Measurements from ENCODE around the gene ROBO3. TPM values are rescaled to one million over a fixed set of nuclear protein-coding genes. Genes with fewer than 3 reads are reported as not detected.

The ROBO3 gene
- total RNA-seq, 1 experiment from 2014 or later = 30.7 TPM

DNA sequence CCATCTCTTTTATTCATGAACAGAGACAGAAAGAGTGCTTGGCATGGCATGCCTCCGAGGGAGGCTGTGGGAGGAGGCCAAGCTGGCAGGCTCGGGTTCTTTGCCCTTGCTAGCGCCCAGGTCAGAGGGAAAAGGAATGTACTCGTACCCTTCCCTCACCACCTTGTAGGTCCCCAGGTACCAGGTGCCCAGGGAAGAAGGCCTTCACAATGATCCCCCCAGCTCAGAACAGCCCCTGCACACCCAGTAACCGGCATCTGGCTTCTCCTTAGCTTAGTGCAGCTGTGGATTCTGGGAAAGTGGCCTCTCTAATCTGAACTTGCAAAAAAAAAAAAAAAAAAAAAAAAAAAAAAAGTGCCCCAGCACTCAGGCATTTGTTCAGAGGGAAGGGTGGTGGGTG lies 55.1 kb downstream of the ROBO3 start (continued):
- TF ChIP-seq, protein P1, sequence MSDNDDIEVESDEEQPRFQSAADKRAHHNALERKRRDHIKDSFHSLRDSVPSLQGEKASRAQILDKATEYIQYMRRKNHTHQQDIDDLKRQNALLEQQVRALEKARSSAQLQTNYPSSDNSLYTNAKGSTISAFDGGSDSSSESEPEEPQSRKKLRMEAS (IDR thresholded peaks at IDR 0.05) = no peak
- TF ChIP-seq ZFX (IDR thresholded peaks at IDR 0.05) (no peak), EGR1 (IDR thresholded peaks at IDR 0.05; ENCODE audit: low read depth) (no peak)

GRCh38 chr11:124920870-124921609 lies 55.8 kb downstream of the ROBO3 start:
- no peaks in the 10 kb centered on the region for H3K9me2 ChIP-seq (ENCODE audit: insufficient read depth)
- ChIA-PET POLR2A (interaction anchor here (0.6 kb wide), 1 partner anchor 33 kb away, joined by 3 read pairs; the partner anchor contains the start of gene CCDC15), CTCF (no interaction called here), RAD21 (ENCODE audit: low non-redundant PET in 1 of 2, low total read pairs in 2 of 2, uncharacterized antibody in 2 of 2, unreplicated experiment in 2 of 2) (no interaction called here)
- H3K27ac ChIP-seq (ENCODE audit: low read depth, low read length) = no peak overlapping the region
- no peaks in the 10 kb centered on the region for H3K36me3 ChIP-seq (ENCODE audit: control insufficient read depth in 1 of 2, insufficient read depth in 2 of 2, low read length in 2 of 2)
- H3K4me3 ChIP-seq (replicated peaks in 1 of 2; ENCODE audit: low read depth in 1 of 2, low read length in 2 of 2) = no peak overlapping the region
- no peak for TF ChIP-seq POLR2A (IDR thresholded peaks at IDR 0.05; ENCODE audit: borderline replicate concordance, extremely low read depth, insufficient read depth, insufficient read length)
- TF ChIP-seq RAD21 (IDR thresholded peaks at IDR 0.05; ENCODE audit: low read depth) = no peak
- no peak for TF ChIP-seq EZH2 (IDR thresholded peaks at IDR 0.05)
- TF ChIP-seq CEBPB (IDR thresholded peaks at IDR 0.05; ENCODE audit: low read depth) = no peak
- TF ChIP-seq EGR1 (IDR thresholded peaks at IDR 0.05; ENCODE audit: low read depth) = no peak
- no peak for TF ChIP-seq ZNF274 (IDR thresholded peaks at IDR 0.05; ENCODE audit: low read depth, low read length)
- TF ChIP-seq, protein P2, sequence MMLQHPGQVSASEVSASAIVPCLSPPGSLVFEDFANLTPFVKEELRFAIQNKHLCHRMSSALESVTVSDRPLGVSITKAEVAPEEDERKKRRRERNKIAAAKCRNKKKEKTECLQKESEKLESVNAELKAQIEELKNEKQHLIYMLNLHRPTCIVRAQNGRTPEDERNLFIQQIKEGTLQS (IDR thresholded peaks at IDR 0.05) = no peak
- TF ChIP-seq, protein P1 (IDR thresholded peaks at IDR 0.05) = no peak
- no peak for TF ChIP-seq EZH2phosphoT487 (IDR thresholded peaks at IDR 0.05; ENCODE audit: borderline replicate concordance)
- no peak for TF ChIP-seq CBX3 (IDR thresholded peaks at IDR 0.05; ENCODE audit: low read depth)
- no peak for TF ChIP-seq ELF1 (IDR thresholded peaks at IDR 0.05; ENCODE audit: borderline replicate concordance, low read depth)
- no peak for TF ChIP-seq TCF7L2 (IDR thresholded peaks at IDR 0.05; ENCODE audit: borderline replicate concordance, extremely low read depth, insufficient read depth, insufficient read length)
- no peak overlapping the region for H2AFZ ChIP-seq (ENCODE audit: low read depth, low read length, poor library complexity, severe bottlenecking)
- no peaks in the 10 kb centered on the region for H4K20me1 ChIP-seq (ENCODE audit: insufficient read depth)
- intact Hi-C loops (cut with micrococcal nuclease) = no loop called here
- H3K4me2 ChIP-seq (ENCODE audit: low read length) = no peak overlapping the region
- DNase-seq (ENCODE audit: low read depth, low spot score) (no peak), ATAC-seq (no peak)
- BruUV-seq (replicated peaks) = no TSS peak
- H3K9ac ChIP-seq (ENCODE audit: low read length) = no peak overlapping the region
- no peaks in the 10 kb centered on the region for H3K27me3 ChIP-seq (ENCODE audit: insufficient read depth, low read length)
- H3K4me1 ChIP-seq (ENCODE audit: control insufficient read depth in 1 of 2, insufficient read depth in 2 of 2, low read length in 2 of 2) = no peaks in the 10 kb centered on the region
- no peaks in the 10 kb centered on the region for H3K79me2 ChIP-seq (ENCODE audit: insufficient read depth, low read length)
- H3K9me3 ChIP-seq (ENCODE audit: control insufficient read depth in 1 of 2, insufficient read depth in 1 of 2, low read depth in 1 of 2, low read length in 2 of 2) = no peaks in the 10 kb centered on the region
